GM23338 (cell line): ENCODE results near the gene UBAC2. TPM values are rescaled to one million over a fixed set of nuclear protein-coding genes. Genes with fewer than 3 reads are reported as not detected.

Experiments
- ATAC-seq: fragments of 200-7000 bp; cut with Tn5 transposase; 3 replicates; pipeline ENCODE4 v1.9.1; 2020
- DNase-seq: peaks from one replicate; pipeline ENCODE4 v3.0.0-alpha.2; 2015; ENCODE audit warnings: low spot score
- H2AFZ ChIP-seq: fragments of 200-600 bp; sonication (generic); 2 replicates; pipeline ENCODE4 v1.8.0; 2016; ENCODE audit warnings: antibody characterized with exemption, mild to moderate bottlenecking, moderate library complexity
- H3F3A ChIP-seq: fragments of 200-600 bp; sonication (generic); replicated peaks from 2 replicates; pipeline ENCODE4 v1.8.0; 2017; ENCODE audit warnings: antibody characterized with exemption, mixed run types, low read depth
- H3K27ac ChIP-seq: fragments of 200-600 bp; sonication (generic); 2 replicates; pipeline ENCODE4 v1.6.1; 2016; ENCODE audit warnings: low read depth
- H3K27me3 ChIP-seq: fragments of 200-600 bp; sonication (generic); 2 replicates; pipeline ENCODE4 v1.8.0; 2016; ENCODE audit warnings: mild to moderate bottlenecking, mixed run types, moderate library complexity; ENCODE audit not compliant: insufficient read depth
- H3K36me3 ChIP-seq: fragments of 200-600 bp; sonication (generic); 2 replicates; pipeline ENCODE4 v1.8.0; 2016; ENCODE audit warnings: mild to moderate bottlenecking; ENCODE audit not compliant: insufficient read depth
- H3K4me1 ChIP-seq: fragments of 200-600 bp; sonication (generic); 2 replicates; pipeline ENCODE4 v1.8.0; 2016; ENCODE audit warnings: mild to moderate bottlenecking, moderate library complexity; ENCODE audit not compliant: insufficient read depth
- H3K4me2 ChIP-seq: fragments of 200-600 bp; sonication (generic); 2 replicates; pipeline ENCODE4 v1.7.1; 2017; ENCODE audit warnings: mixed run types
- H3K4me3 ChIP-seq: fragments of 200-600 bp; sonication (generic); 2 replicates; pipeline ENCODE4 v1.6.1; 2016; ENCODE audit warnings: mixed run types
- H3K79me2 ChIP-seq: fragments of 200-600 bp; sonication (generic); replicated peaks from 2 replicates; pipeline ENCODE4 v1.8.0; 2017; ENCODE audit warnings: mild to moderate bottlenecking; ENCODE audit not compliant: insufficient read depth
- H3K9me2 ChIP-seq: fragments of 200-600 bp; sonication (generic); 2 replicates; pipeline ENCODE4 v1.8.0; 2017; ENCODE audit not compliant: insufficient read depth
- H4K20me1 ChIP-seq: fragments of 200-600 bp; sonication (generic); replicated peaks from 2 replicates; pipeline ENCODE4 v1.8.0; 2017; ENCODE audit warnings: mild to moderate bottlenecking; ENCODE audit not compliant: insufficient read depth
- H3K27ac Mint-ChIP-seq: 2 replicates; pipeline ENCODE4 v1.8.0; 2020; ENCODE audit warnings: inconsistent platforms, mild to moderate bottlenecking, moderate library complexity, mixed read lengths
- H3K27me3 Mint-ChIP-seq: 3 replicates; pipeline ENCODE4 v1.8.0; 2022; ENCODE audit warnings: low read depth, mild to moderate bottlenecking, moderate library complexity, mixed read lengths, inconsistent platforms; ENCODE audit not compliant: insufficient read depth, poor library complexity
- H3K36me3 Mint-ChIP-seq: 3 replicates; pipeline ENCODE4 v1.8.0; 2021; ENCODE audit warnings: low read depth, mild to moderate bottlenecking, inconsistent platforms, moderate library complexity, mixed read lengths
- H3K4me1 Mint-ChIP-seq: 3 replicates; pipeline ENCODE4 v1.8.0; 2020; ENCODE audit warnings: mild to moderate bottlenecking, inconsistent platforms, mixed read lengths
- H3K4me3 Mint-ChIP-seq: 3 replicates; pipeline ENCODE4 v1.8.0; 2021; ENCODE audit warnings: moderate library complexity, mild to moderate bottlenecking, inconsistent platforms, mixed read lengths
- H3K9me3 Mint-ChIP-seq: 3 replicates; pipeline ENCODE4 v1.8.0; 2020; ENCODE audit warnings: moderate library complexity, mild to moderate bottlenecking, inconsistent platforms, mixed read lengths
- CREB1 ChIP-seq: fragments of 250-450 bp; sonication (Bioruptor Pico); IDR thresholded peaks from 2 replicates; pipeline ENCODE4 v1.5.0; 2020; ENCODE audit warnings: low read depth, mild to moderate bottlenecking, moderate library complexity
- EZH2 ChIP-seq: fragments of 200-600 bp; sonication (generic); IDR thresholded peaks from one replicate; pipeline ENCODE4 v1.8.0; 2017; ENCODE audit warnings: antibody characterized with exemption, mild to moderate bottlenecking, low read depth; ENCODE audit not compliant: unreplicated experiment
- EZH2phosphoT487 ChIP-seq: fragments of 200-600 bp; sonication (generic); IDR thresholded peaks from one replicate; pipeline ENCODE4 v1.8.1; 2018; ENCODE audit warnings: antibody characterized with exemption; ENCODE audit not compliant: unreplicated experiment
- JUNB ChIP-seq: IDR thresholded peaks from one replicate; pipeline ENCODE4 v1.6.1; 2016; ENCODE audit warnings: antibody characterized with exemption; ENCODE audit not compliant: unreplicated experiment
- NANOG ChIP-seq: IDR thresholded peaks from 2 replicates; pipeline ENCODE4 v1.6.1; 2016; ENCODE audit warnings: antibody characterized with exemption, borderline replicate concordance
- POLR2AphosphoS5 ChIP-seq: IDR thresholded peaks from 2 replicates; pipeline ENCODE4 v1.6.1; 2016; ENCODE audit warnings: antibody characterized with exemption, low read depth
- STAT1 ChIP-seq: IDR thresholded peaks from one replicate; pipeline ENCODE4 v1.6.1; 2016; ENCODE audit warnings: antibody characterized with exemption; ENCODE audit not compliant: unreplicated experiment
- ZNF331 ChIP-seq: fragments of 250-450 bp; sonication (Bioruptor Pico); IDR thresholded peaks from 2 replicates; pipeline ENCODE4 v1.5.0; 2020; ENCODE audit warnings: low read depth, mild to moderate bottlenecking, moderate library complexity
- polyA plus RNA-seq: library from polyadenylated mRNA; unstranded; fragments of >200 nt; fragmentation: Nextera tagmentation; extraction: Ambion mirVana; gene quantifications from 2 replicates; pipeline ENCODE4 v1.2.1, GENCODE V29; 2016
- total RNA-seq: library from RNA; depleted of rRNA; stranded (reverse); fragments of >200 nt; shearing (Covaris generic); gene quantifications from 2 replicates; pipeline ENCODE4 v1.2.3, GENCODE V29; 2014
- TF ChIP-seq, protein P1 (sequence below): fragments of 250-450 bp; sonication (Bioruptor Pico); IDR thresholded peaks from 2 replicates; pipeline ENCODE4 v1.5.0; 2020; ENCODE audit warnings: mild to moderate bottlenecking, moderate library complexity
- TF ChIP-seq, protein P2 (sequence below): IDR thresholded peaks from 2 replicates; pipeline ENCODE4 v1.6.1; 2016; ENCODE audit warnings: antibody characterized with exemption
- TF ChIP-seq, protein P3 (sequence below), 2 experiments: fragments of 200-600 bp in 1 of 2; sonication (generic) in 1 of 2; conservative IDR thresholded peaks; 2 replicates each; pipeline versions ENCODE4 v1.5.1 to v1.6.1; 2016 to 2017; ENCODE audit warnings: antibody characterized with exemption in 2 of 2, low read depth in 2 of 2, mild to moderate bottlenecking in 2 of 2, moderate library complexity in 1 of 2

The UBAC2 gene
- total and polyA plus RNA-seq, 2 experiments from 2014 or later, result 37.9 to 76.9 TPM

DNA sequence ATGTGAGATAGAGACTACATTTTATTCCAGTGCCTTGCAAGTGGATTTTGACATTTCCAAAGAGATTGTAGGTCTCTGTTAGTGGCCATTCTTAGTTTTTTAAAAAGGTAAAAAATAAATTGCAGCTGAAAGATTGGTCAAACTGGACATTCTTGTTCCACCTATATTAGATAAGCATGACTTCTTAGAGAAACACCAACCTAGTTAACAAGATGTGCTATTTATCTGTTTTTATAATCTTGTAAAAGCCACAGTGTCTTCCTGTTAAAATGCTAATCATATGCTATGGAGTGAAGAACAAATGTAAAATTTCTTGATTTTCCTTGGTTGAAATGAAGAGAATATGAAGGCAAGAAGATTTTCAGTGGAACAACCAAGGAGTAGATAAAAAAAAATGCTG lies 140.0 kb downstream of the UBAC2 start:
- H3K4me1 ChIP-seq, result peaks cover 7% of the 10 kb centered on the region; the same call in 1 of the 2 replicates
- no peaks in the 10 kb centered on the region for H3K27me3 ChIP-seq
- 0 out of 2 replicates have a peak, but pooled peaks cover 5% of the 10 kb centered on the region for H3K79me2 ChIP-seq
- H3K36me3 ChIP-seq, result peaks cover 14% of the 10 kb centered on the region; the same call in 1 of the 2 replicates
- ATAC-seq (no peak), DNase-seq (no peak)
- no peak overlapping the region for H2AFZ ChIP-seq
- peaks cover 30% of the 10 kb centered on the region for H3K36me3 Mint-ChIP-seq
- H3K27ac Mint-ChIP-seq, result no peak overlapping the region
- H3K9me2 ChIP-seq, result no peaks in the 10 kb centered on the region
- H3K4me2 ChIP-seq, result no peak overlapping the region
- no peaks in the 10 kb centered on the region for H3F3A ChIP-seq
- no peak overlapping the region for H3K4me3 ChIP-seq
- H3K9me3 Mint-ChIP-seq, result no peaks in the 10 kb centered on the region
- H3K4me1 Mint-ChIP-seq, result peaks cover 12% of the 10 kb centered on the region
- no peaks in the 10 kb centered on the region for H4K20me1 ChIP-seq
- no peak overlapping the region for H3K4me3 Mint-ChIP-seq
- H3K27me3 Mint-ChIP-seq, result peaks cover 7% of the 10 kb centered on the region
- H3K27ac ChIP-seq, result no peak overlapping the region
- TF ChIP-seq, protein P1, sequence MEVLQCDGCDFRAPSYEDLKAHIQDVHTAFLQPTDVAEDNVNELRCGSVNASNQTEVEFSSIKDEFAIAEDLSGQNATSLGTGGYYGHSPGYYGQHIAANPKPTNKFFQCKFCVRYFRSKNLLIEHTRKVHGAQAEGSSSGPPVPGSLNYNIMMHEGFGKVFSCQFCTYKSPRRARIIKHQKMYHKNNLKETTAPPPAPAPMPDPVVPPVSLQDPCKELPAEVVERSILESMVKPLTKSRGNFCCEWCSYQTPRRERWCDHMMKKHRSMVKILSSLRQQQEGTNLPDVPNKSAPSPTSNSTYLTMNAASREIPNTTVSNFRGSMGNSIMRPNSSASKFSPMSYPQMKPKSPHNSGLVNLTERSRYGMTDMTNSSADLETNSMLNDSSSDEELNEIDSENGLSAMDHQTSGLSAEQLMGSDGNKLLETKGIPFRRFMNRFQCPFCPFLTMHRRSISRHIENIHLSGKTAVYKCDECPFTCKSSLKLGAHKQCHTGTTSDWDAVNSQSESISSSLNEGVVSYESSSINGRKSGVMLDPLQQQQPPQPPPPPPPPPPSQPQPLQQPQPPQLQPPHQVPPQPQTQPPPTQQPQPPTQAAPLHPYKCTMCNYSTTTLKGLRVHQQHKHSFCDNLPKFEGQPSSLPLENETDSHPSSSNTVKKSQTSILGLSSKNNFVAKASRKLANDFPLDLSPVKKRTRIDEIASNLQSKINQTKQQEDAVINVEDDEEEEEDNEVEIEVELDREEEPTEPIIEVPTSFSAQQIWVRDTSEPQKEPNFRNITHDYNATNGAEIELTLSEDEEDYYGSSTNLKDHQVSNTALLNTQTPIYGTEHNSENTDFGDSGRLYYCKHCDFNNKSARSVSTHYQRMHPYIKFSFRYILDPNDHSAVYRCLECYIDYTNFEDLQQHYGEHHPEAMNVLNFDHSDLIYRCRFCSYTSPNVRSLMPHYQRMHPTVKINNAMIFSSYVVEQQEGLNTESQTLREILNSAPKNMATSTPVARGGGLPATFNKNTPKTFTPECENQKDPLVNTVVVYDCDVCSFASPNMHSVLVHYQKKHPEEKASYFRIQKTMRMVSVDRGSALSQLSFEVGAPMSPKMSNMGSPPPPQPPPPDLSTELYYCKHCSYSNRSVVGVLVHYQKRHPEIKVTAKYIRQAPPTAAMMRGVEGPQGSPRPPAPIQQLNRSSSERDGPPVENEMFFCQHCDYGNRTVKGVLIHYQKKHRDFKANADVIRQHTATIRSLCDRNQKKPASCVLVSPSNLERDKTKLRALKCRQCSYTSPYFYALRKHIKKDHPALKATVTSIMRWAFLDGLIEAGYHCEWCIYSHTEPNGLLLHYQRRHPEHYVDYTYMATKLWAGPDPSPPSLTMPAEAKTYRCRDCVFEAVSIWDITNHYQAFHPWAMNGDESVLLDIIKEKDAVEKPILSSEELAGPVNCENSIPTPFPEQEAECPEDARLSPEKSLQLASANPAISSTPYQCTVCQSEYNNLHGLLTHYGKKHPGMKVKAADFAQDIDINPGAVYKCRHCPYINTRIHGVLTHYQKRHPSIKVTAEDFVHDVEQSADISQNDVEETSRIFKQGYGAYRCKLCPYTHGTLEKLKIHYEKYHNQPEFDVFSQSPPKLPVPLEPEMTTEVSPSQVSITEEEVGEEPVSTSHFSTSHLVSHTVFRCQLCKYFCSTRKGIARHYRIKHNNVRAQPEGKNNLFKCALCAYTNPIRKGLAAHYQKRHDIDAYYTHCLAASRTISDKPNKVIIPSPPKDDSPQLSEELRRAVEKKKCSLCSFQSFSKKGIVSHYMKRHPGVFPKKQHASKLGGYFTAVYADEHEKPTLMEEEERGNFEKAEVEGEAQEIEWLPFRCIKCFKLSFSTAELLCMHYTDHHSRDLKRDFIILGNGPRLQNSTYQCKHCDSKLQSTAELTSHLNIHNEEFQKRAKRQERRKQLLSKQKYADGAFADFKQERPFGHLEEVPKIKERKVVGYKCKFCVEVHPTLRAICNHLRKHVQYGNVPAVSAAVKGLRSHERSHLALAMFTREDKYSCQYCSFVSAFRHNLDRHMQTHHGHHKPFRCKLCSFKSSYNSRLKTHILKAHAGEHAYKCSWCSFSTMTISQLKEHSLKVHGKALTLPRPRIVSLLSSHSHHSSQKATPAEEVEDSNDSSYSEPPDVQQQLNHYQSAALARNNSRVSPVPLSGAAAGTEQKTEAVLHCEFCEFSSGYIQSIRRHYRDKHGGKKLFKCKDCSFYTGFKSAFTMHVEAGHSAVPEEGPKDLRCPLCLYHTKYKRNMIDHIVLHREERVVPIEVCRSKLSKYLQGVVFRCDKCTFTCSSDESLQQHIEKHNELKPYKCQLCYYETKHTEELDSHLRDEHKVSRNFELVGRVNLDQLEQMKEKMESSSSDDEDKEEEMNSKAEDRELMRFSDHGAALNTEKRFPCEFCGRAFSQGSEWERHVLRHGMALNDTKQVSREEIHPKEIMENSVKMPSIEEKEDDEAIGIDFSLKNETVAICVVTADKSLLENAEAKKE (CRISPR knock-in tag), result no peak
- TF ChIP-seq EZH2phosphoT487, result no peak
- TF ChIP-seq, protein P2, sequence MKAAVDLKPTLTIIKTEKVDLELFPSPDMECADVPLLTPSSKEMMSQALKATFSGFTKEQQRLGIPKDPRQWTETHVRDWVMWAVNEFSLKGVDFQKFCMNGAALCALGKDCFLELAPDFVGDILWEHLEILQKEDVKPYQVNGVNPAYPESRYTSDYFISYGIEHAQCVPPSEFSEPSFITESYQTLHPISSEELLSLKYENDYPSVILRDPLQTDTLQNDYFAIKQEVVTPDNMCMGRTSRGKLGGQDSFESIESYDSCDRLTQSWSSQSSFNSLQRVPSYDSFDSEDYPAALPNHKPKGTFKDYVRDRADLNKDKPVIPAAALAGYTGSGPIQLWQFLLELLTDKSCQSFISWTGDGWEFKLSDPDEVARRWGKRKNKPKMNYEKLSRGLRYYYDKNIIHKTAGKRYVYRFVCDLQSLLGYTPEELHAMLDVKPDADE, result no peak
- TF ChIP-seq STAT1, result no peak
- TF ChIP-seq POLR2AphosphoS5, result no peak
- no peak for TF ChIP-seq CREB1 (CRISPR knock-in tag)
- no peak for TF ChIP-seq ZNF331 (CRISPR knock-in tag)
- no peak for TF ChIP-seq NANOG
- no peak for TF ChIP-seq JUNB
- TF ChIP-seq EZH2, result no peak
- TF ChIP-seq, protein P3, sequence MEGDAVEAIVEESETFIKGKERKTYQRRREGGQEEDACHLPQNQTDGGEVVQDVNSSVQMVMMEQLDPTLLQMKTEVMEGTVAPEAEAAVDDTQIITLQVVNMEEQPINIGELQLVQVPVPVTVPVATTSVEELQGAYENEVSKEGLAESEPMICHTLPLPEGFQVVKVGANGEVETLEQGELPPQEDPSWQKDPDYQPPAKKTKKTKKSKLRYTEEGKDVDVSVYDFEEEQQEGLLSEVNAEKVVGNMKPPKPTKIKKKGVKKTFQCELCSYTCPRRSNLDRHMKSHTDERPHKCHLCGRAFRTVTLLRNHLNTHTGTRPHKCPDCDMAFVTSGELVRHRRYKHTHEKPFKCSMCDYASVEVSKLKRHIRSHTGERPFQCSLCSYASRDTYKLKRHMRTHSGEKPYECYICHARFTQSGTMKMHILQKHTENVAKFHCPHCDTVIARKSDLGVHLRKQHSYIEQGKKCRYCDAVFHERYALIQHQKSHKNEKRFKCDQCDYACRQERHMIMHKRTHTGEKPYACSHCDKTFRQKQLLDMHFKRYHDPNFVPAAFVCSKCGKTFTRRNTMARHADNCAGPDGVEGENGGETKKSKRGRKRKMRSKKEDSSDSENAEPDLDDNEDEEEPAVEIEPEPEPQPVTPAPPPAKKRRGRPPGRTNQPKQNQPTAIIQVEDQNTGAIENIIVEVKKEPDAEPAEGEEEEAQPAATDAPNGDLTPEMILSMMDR (conservative IDR thresholded peaks at IDR 0.05; ENCODE audit: low read depth in 2 of 2), result no peak
